ENCODE results near the gene ZBED3.

ZBED3 gene

DNA sequence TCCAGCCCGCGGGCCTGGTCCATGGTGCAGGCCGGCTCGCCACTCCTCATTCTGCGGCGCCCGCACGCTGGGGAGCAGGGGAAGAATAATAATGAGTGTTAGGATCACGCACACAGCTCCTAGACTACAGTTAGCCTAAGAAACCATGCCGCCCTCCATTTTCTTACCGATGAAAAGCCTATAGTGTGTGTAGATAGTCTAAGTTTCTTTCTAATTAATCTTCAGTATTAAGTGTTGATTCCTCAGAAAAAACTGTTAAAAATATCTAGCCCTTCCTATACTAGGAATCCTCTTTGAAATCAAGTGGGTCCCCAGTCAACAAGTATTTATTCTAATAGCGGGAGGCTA is 9.3 kb downstream of the ZBED3 start:
- DNase-seq (ENCODE audit: low read depth): no peak
- no peak overlapping the region for H3K4me3 ChIP-seq (replicated peaks; ENCODE audit: low read depth, low read length)
- TF ChIP-seq, protein P1, sequence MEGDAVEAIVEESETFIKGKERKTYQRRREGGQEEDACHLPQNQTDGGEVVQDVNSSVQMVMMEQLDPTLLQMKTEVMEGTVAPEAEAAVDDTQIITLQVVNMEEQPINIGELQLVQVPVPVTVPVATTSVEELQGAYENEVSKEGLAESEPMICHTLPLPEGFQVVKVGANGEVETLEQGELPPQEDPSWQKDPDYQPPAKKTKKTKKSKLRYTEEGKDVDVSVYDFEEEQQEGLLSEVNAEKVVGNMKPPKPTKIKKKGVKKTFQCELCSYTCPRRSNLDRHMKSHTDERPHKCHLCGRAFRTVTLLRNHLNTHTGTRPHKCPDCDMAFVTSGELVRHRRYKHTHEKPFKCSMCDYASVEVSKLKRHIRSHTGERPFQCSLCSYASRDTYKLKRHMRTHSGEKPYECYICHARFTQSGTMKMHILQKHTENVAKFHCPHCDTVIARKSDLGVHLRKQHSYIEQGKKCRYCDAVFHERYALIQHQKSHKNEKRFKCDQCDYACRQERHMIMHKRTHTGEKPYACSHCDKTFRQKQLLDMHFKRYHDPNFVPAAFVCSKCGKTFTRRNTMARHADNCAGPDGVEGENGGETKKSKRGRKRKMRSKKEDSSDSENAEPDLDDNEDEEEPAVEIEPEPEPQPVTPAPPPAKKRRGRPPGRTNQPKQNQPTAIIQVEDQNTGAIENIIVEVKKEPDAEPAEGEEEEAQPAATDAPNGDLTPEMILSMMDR (IDR thresholded peaks at IDR 0.05; ENCODE audit: low read length, missing control alignments): no peak

DNA sequence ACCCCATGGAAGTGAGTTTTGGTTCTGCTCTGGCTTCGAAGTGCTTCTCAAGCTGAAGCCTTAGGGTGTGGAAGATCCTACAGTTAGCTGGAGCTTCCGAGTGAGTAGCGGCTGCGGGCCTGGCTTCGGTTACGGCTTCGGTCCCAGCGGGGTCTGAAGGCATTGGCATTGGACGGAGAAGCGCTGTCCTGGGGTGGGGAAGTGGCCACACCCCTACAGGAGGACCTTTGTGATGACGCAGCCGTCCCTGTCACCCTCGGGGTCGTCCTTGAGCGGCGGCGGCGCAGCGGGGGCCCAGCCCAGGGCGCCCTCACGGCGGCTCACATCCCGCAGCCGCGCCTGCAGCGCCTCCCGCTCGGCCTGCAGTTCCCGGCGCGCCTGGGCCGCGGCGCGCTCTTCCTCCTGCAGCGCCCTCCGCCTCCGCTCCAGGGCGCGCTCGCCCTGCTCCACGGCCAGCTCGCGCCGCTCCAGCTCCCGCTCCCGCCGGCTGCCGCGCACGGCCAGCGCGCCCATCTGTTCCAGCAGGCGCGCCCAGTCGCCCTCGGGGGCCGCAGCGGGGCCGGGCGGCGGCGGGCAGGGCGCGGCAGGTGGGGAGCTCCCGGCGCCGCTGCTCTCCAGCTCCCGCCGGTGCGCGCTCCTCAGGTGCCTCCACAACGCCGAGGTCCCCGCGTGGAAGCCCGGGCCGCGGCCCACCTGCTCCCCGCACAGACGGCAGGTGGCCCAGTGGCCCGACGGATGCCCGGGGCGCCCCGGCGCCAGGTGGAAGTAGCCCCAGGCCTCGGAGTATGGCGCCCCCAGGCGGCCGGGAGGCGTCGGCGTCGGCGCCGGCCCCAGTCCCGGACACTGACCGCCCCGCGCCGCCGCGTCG is 9.9 kb downstream of the ZBED3 start:
- peak overlapping the region; percentile 30 for H3K4me3 ChIP-seq (replicated peaks; ENCODE audit: low read depth, low read length)
- TF ChIP-seq, protein P1 (IDR thresholded peaks at IDR 0.05; ENCODE audit: low read length, missing control alignments): peak; percentile 30
- DNase-seq (ENCODE audit: low read depth): peak; percentile 63

DNA sequence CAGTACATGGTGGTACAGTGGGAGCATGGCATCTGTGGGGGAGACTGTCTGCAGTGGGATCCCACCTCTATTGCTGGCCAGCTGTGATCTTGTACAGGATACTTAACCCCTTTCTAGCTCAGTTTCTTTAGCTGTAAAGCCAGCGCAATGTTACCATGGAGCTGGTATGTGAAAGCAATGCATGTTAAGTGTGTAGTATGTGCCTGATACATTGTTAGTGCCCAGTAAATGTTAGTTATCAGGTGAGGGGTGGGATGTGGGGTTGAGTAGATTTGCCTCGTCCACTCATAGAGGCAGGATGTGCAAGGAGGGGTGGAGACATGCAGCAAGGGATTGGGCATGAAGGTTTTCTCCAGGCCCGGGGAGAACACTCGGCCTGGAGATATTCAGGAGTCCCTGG is 12.3 kb downstream of the ZBED3 start:
- TF ChIP-seq, protein P1 (IDR thresholded peaks at IDR 0.05; ENCODE audit: low read length, missing control alignments): no peak
- no peak for DNase-seq (ENCODE audit: low read depth)
- H3K4me3 ChIP-seq (replicated peaks; ENCODE audit: low read depth, low read length): no peak overlapping the region

DNA sequence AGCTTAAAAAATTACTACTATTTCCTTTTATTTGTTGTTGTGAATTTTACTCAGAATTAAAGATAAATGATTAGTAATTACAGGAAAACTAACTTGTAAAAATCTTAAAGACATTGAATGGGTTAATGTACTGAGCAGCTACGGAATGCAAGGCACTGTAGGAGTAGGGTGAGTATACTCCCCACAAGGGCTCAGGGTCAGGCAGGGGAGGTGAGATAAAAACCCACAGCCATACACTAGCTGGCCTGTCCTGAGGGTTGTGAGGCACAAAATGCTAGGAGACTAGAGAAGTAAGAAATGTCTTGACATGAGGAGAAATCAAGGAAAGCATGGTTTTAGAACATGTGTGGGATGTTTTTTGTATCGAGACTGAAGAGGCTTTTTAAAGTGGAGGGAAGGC is 13.4 kb downstream of the ZBED3 start:
- TF ChIP-seq, protein P1 (IDR thresholded peaks at IDR 0.05; ENCODE audit: low read length, missing control alignments): no peak
- no peak overlapping the region for H3K4me3 ChIP-seq (replicated peaks; ENCODE audit: low read depth, low read length)
- peak; percentile 18 for DNase-seq (ENCODE audit: low read depth)

DNA sequence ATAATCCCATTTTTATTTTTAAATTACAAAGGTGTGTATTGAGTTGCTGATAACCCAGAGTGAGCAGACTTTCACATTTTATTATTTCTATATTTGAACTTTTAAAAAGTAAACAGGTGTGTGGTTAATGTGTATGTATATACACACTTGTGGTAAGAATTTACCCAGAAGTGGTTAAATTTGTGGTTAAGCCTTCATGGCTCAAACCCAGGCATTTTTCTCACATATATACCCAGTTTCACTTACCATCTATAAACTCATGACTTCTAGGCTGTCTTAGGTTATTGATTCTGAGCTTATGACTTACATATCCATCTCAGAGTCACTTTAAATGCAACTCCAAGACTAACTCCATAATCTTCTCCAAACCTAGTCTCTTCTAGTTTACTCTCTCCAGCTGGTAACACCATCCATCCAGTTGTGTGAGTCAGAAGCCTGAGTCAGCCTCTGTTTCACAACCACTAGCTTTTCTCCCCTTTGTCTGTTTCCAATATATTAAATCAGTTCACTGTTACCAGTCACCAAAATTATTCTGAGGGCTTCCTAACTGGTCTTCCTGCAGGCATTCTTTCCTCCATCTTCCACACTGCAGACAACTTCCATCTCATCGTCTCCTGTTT is 20.2 kb downstream of the ZBED3 start:
- DNase-seq (ENCODE audit: low read depth): peak; percentile 73
- TF ChIP-seq, protein P1 (IDR thresholded peaks at IDR 0.05; ENCODE audit: low read length, missing control alignments): no peak

DNA sequence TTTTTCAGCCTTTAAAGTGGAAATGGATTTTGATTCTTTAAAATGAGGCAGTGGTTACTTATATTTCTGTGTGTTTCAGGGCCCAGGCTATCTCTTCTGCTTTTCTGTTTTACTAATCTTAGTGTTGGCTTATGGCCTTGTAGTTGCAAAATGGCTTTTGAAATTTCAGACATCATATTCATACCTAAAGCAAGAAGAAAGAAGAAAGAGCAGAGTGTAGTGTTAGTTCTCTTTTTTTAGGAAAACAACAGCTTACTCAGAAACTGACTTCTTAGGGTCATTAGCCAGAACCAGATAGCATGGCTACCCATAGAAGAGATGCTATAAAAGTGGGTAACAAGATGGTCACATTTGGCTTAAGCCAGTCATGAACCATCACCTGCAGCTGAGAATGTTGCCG is 20.9 kb downstream of the ZBED3 start:
- no peak overlapping the region for H3K4me3 ChIP-seq (replicated peaks; ENCODE audit: low read depth, low read length)
- no peak for DNase-seq (ENCODE audit: low read depth)

More for the DNA sequence above, 20.2 kb downstream of the ZBED3 start:
- no peak overlapping the region for H3K4me3 ChIP-seq (replicated peaks; ENCODE audit: low read depth, low read length)

More for the DNA sequence above, 20.9 kb downstream of the ZBED3 start:
- TF ChIP-seq, protein P1 (IDR thresholded peaks at IDR 0.05; ENCODE audit: low read length, missing control alignments): no peak

Data from fibroblast of pulmonary artery (primary cell).